NT2/D1 (cell line): ENCODE results near the gene SYTL4.
"Not testable (repeated sequence)": the region's sequence is repeated elsewhere in the genome, so short reads cannot be mapped to it uniquely, and the experiment has no call there.

Experiments used
- DNase-seq: peaks from one replicate; pipeline ENCODE4 v3.0.0-alpha.2; 2011; ENCODE audit warnings: low read depth, low spot score
- H3K27me3 ChIP-seq: 2 replicates; pipeline ENCODE4 v1.6.0; 2011; ENCODE audit warnings: mild to moderate bottlenecking; ENCODE audit not compliant: insufficient read length, insufficient read depth
- H3K36me3 ChIP-seq: 2 replicates; pipeline ENCODE4 v1.6.1; 2011; ENCODE audit warnings: mild to moderate bottlenecking, low read length, mixed read lengths; ENCODE audit not compliant: insufficient read depth, insufficient read length
- H3K4me1 ChIP-seq: 2 replicates; pipeline ENCODE4 v1.5.1; 2011; ENCODE audit not compliant: insufficient read depth, insufficient read length
- H3K4me3 ChIP-seq: 2 replicates; pipeline ENCODE4 v1.5.1; 2011; ENCODE audit warnings: low read depth; ENCODE audit not compliant: insufficient read length
- H3K9ac ChIP-seq: 2 replicates; pipeline ENCODE4 v1.6.0; 2011; ENCODE audit warnings: low read depth; ENCODE audit not compliant: insufficient read length
- H3K9me3 ChIP-seq: 2 replicates; pipeline ENCODE4 v1.5.1; 2011; ENCODE audit warnings: mild to moderate bottlenecking, low read length; ENCODE audit not compliant: insufficient read depth
- SUZ12 ChIP-seq: IDR thresholded peaks from 2 replicates; pipeline ENCODE4 v1.6.1; 2011; ENCODE audit not compliant: insufficient read length, insufficient read depth; ENCODE audit errors: extremely low read depth
- YY1 ChIP-seq: IDR thresholded peaks from 2 replicates; pipeline ENCODE4 v1.6.1; 2011; ENCODE audit not compliant: insufficient read length, insufficient read depth
- ZNF274 ChIP-seq: IDR thresholded peaks from 2 replicates; pipeline ENCODE4 v1.6.1; 2011; ENCODE audit warnings: mild to moderate bottlenecking, low read depth, low read length

Gene SYTL4

DNA sequence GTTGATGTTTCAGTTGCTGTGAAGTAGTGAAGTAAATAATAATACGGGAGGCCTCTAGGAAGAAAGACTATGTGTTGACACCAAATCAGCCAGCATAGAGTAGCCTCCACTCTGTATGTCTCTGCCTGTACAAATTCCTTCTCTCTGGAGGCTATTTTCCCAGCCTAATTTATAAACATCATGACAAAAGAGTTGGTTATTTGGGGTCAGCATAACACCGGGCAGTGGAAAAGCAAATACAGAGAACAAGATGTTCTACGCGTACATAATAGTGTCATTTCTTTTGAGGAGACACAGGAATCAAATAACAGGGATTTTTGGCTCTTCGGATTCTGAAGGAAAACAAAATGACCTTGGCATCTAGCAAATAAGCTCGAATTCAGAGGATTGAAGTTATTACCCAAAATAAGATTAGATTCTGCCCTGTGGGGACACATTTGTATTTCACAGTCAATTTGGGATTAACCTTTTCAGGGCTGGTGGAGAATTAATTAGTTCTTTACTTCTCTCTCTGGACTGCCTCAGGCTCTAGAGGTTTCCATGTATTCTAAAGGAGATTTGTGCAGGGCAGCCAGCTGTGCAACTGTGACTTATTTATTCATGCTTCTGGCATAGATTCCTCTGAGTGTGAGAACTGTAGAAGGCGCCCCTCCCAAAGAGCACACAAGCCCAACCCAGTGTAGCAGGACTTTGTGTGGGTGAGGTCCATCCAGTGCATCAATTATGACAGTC, 14.1 kb upstream of the SYTL4 start:
- DNase-seq: no peak
- no peak for TF ChIP-seq YY1

GRCh38 chrX:100745205-100745604, 13.3 kb upstream of the SYTL4 start:
- H3K4me1 ChIP-seq: no peaks in the 10 kb centered on the region
- TF ChIP-seq YY1: no peak
- no peak for TF ChIP-seq SUZ12
- TF ChIP-seq ZNF274: no peak
- H3K9ac ChIP-seq: no peak overlapping the region
- H3K9me3 ChIP-seq: no peaks in the 10 kb centered on the region
- no peak for DNase-seq
- no peaks in the 10 kb centered on the region for H3K36me3 ChIP-seq
- H3K27me3 ChIP-seq: no peaks in the 10 kb centered on the region
- H3K4me3 ChIP-seq: no peak overlapping the region

More for the DNA sequence above, 14.1 kb upstream of the SYTL4 start:
- Histone ChIP-seq H3K9ac (no peak overlapping the region), H3K27me3 (no peaks in the 10 kb centered on the region), H3K9me3 (no peaks in the 10 kb centered on the region), H3K36me3 (no peaks in the 10 kb centered on the region), H3K4me3 (no peak overlapping the region), H3K4me1 (no peaks in the 10 kb centered on the region)

DNA sequence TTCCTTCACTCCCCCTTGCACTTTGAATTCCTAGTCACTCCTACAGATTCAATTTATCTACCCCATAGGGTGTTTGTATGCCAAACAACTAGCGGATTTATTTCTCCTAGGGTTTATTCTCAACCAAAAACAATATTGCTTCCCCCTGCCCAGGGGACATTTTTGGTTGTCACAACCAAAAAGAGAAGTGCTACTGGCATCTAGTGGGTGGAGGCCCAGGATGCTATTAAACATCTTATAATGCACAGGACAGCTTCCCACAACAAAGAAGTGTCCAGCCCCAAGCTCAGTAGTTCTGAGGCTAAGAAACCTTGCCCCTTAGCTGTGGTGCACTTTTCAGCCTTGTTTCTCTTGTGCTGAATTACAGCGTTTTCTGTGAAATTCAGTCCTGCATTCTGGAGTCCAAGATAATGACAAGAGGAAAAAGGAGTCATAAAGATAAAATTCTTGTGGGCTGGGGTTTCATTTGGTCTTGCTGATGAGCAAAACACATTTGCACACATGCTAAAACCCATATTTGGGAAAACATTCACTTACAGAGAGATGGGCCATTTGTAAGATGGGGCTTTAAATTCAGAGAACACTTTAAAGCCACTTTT, 11.2 kb upstream of the SYTL4 start:
- H3K4me3 ChIP-seq: no peak overlapping the region
- H3K27me3 ChIP-seq: no peaks in the 10 kb centered on the region
- no peak for DNase-seq
- no peaks in the 10 kb centered on the region for H3K4me1 ChIP-seq
- no peaks in the 10 kb centered on the region for H3K9me3 ChIP-seq
- no peaks in the 10 kb centered on the region for H3K36me3 ChIP-seq
- TF ChIP-seq SUZ12 (no peak), ZNF274 (no peak), YY1 (no peak)
- no peak overlapping the region for H3K9ac ChIP-seq

DNA sequence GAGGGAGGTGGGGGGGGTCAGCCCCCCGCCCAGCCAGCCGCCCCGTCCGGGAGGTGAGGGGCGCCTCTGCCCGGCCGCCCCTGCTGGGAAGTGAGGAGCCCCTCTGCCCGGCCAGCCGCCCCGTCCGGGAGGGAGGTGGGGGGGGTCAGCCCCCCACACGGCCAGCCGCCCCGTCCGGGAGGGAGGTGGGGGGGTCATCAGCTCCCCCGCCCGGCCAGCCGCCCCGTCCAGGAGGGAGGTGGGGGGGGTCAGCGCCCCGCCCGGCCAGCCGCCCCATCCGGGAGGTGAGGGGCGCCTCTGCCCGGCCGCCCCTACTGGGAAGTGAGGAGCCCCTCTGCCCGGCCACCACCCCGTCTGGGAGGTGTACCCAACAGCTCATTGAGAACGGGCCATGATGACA, 7.9 kb downstream of the SYTL4 start:
- not testable (repeated sequence) for H3K36me3 ChIP-seq, H3K4me3 ChIP-seq, H3K9ac ChIP-seq, DNase-seq, H3K9me3 ChIP-seq, H3K27me3 ChIP-seq, H3K4me1 ChIP-seq

- Histone ChIP-seq H3K4me1 (no peaks in the 10 kb centered on the region), H3K9ac (no peak overlapping the region), H3K4me3 (no peak overlapping the region), H3K9me3 (peaks cover 8% of the 10 kb centered on the region; the same call in 1 of the 2 replicates), H3K36me3 (no peaks in the 10 kb centered on the region), H3K27me3 (no peaks in the 10 kb centered on the region)
- TF ChIP-seq YY1 (no peak), ZNF274 (no peak), SUZ12 (no peak)
- no peak for DNase-seq
These were observed 10.6 kb downstream of the SYTL4 start for GRCh38 chrX:100721328-100721727.

DNA sequence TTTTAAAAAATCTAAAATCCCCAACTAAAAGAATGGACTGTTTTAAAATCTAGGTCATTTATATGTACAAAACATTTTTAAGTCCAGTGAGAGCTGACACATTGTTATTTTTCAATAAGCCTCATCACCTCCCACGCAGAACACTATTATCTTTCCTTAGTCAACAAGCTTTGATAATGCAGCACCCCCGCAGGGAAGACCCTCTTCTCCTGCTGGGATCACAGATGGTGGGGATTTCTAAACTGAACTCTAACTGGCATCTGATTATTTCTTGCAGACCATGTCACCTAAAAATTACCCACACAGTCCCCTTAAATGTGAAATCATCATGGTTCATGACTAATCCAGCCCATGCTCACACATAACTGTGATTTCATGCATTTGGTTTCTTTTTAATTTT, 11.6 kb downstream of the SYTL4 start:
- no peak overlapping the region for H3K9ac ChIP-seq

GRCh38 chrX:100719139-100719538, 12.8 kb downstream of the SYTL4 start:
- Histone ChIP-seq H3K9me3 (peaks cover 8% of the 10 kb centered on the region; the same call in 1 of the 2 replicates), H3K27me3 (no peaks in the 10 kb centered on the region), H3K4me3 (no peak overlapping the region), H3K36me3 (no peaks in the 10 kb centered on the region), H3K9ac (no peak overlapping the region), H3K4me1 (no peaks in the 10 kb centered on the region)
- TF ChIP-seq SUZ12 (no peak), ZNF274 (no peak), YY1 (no peak)
- DNase-seq: no peak

More for the DNA sequence above, 11.6 kb downstream of the SYTL4 start:
- DNase-seq: no peak
- H3K4me3 ChIP-seq: no peak overlapping the region
- peaks cover 8% of the 10 kb centered on the region; the same call in 1 of the 2 replicates for H3K9me3 ChIP-seq
- TF ChIP-seq SUZ12 (no peak), ZNF274 (no peak), YY1 (no peak)
- H3K27me3 ChIP-seq: no peaks in the 10 kb centered on the region
- H3K36me3 ChIP-seq: no peaks in the 10 kb centered on the region
- no peaks in the 10 kb centered on the region for H3K4me1 ChIP-seq

- DNase-seq: no peak
- TF ChIP-seq ZNF274 (no peak), SUZ12 (no peak), YY1 (no peak)
- H3K36me3 ChIP-seq: no peaks in the 10 kb centered on the region
- no peak overlapping the region for H3K4me3 ChIP-seq
- no peaks in the 10 kb centered on the region for H3K27me3 ChIP-seq
- H3K9me3 ChIP-seq: no peaks in the 10 kb centered on the region
- H3K9ac ChIP-seq: no peak overlapping the region
- no peaks in the 10 kb centered on the region for H3K4me1 ChIP-seq
These were observed 14.6 kb downstream of the SYTL4 start for GRCh38 chrX:100717363-100717762.
